ENCODE results near the gene PRDM16.

DNA sequence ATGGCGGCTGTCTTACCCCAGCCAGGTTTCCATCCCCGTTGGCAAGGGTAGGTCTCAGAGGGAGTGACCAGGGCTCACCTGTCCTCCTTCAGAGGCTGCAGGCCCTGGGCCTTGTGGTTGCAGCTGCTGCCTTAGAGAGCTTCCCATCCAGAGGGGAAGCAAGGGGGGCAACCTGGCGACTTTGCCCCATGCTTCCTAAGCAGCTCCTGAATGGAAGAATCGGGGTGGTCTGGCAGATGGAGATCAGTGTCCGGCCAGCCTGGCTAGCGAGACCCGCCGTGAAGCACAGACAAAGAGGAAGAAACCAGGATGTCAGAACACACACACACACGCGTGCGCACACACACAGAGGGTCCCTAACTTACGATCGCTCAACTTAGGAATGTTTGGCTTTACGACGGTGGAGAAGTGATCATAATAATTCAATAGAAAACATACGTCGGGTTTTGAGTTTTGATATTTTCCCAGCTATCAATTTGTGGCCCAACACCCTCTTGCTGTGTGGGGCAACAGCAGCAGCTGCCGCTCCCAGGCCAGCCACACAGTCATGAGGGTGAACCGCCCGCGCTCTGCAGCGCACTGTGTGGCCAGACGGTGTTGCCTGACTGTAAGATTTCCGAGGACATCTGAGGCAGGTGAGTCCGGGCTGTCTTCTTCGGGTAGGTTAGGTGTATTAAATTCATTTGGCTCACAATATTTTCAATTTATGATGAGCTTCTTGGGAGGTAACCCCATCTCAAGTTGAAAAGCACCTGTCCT is 272.4 kb downstream of the PRDM16 start:
- TF ChIP-seq, protein P1, sequence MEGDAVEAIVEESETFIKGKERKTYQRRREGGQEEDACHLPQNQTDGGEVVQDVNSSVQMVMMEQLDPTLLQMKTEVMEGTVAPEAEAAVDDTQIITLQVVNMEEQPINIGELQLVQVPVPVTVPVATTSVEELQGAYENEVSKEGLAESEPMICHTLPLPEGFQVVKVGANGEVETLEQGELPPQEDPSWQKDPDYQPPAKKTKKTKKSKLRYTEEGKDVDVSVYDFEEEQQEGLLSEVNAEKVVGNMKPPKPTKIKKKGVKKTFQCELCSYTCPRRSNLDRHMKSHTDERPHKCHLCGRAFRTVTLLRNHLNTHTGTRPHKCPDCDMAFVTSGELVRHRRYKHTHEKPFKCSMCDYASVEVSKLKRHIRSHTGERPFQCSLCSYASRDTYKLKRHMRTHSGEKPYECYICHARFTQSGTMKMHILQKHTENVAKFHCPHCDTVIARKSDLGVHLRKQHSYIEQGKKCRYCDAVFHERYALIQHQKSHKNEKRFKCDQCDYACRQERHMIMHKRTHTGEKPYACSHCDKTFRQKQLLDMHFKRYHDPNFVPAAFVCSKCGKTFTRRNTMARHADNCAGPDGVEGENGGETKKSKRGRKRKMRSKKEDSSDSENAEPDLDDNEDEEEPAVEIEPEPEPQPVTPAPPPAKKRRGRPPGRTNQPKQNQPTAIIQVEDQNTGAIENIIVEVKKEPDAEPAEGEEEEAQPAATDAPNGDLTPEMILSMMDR (IDR thresholded peaks at IDR 0.05) = no peak
- TF ChIP-seq POLR2A (IDR thresholded peaks at IDR 0.05) = no peak

All from thyroid gland (tissue), 4 donors.